ENCODE results near the gene PRSS50. TPM values are rescaled to one million over a fixed set of nuclear protein-coding genes. Genes with fewer than 3 reads are reported as not detected.

PRSS50 gene
- total and polyA plus RNA-seq, 2 donors (not counting 3 experiments of a cell fraction or from before 2014, with no cell fraction given): not detected

DNA sequence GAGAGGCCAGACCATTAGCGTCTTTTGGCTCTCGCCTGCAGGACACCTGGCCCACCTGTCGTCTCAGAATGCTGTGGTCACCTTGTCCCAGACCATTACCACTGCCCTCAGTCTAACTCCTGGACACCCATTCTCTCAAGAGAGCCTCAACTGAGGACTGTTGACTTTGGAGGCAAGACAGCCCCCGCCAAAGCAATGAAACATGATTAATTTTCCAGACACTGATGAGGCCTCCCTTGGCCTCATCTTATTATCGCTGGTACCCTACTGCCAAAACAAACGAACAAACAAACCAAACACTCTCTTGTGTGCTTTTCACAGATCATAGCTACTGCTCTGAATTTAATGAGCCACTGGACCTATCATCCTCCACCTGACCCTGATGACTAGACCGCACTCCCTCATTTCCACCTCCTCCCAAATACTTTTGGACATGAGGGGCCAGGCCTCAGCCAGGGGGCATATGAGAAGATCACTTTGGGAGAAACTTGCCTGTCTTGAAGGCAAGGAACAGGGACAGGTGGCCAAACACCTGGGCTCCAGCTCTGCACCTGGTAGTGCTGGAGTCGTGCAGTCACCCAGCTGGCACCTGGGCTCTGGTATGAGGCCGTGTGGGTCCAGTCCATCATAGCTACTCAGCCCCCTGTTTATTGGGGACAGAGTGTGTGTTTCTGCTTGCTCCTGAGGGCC is 51.8 kb downstream of the PRSS50 start:
- no peak overlapping the region for H3K4me2 ChIP-seq (ENCODE audit: insufficient read depth, low read length)
- no peak overlapping the region for H3K4me3 ChIP-seq (replicated peaks in 1 of 3; ENCODE audit: insufficient read depth in 1 of 3, low read depth in 1 of 3, low read length in 3 of 3)
- no peaks in the 10 kb centered on the region for H3K9me1 ChIP-seq (replicated peaks; ENCODE audit: control insufficient read depth, extremely low read depth, insufficient read depth, low read length)
- no peaks in the 10 kb centered on the region for H3K27me3 ChIP-seq (ENCODE audit: control insufficient read depth in 2 of 2, insufficient read depth in 2 of 2, low read length in 2 of 2)
- H3K4me1 ChIP-seq (ENCODE audit: control insufficient read depth, extremely low read depth, insufficient read depth, low read length): no peaks in the 10 kb centered on the region
- H4K20me1 ChIP-seq (replicated peaks; ENCODE audit: control insufficient read depth, extremely low read depth, insufficient read depth, low read length): no peaks in the 10 kb centered on the region
- H3K27ac ChIP-seq (ENCODE audit: insufficient read depth, low read depth, low read length): no peak overlapping the region
- FAIRE-seq (no peak), DNase-seq (ENCODE audit: low read depth, low spot score) (no peak)
- dilution Hi-C loops (cut with MboI; ENCODE audit: extremely low pct_ligation_motif_present, low sequenced_read_pairs): no loop called here
- intact Hi-C loops (cut with micrococcal nuclease): no loop called here
- CTCF ChIA-PET: no interaction called here
- TF ChIP-seq JUN (IDR thresholded peaks at IDR 0.05; ENCODE audit: borderline replicate concordance, insufficient read depth, insufficient read length, low read depth) (no peak), MYC (IDR thresholded peaks at IDR 0.05; ENCODE audit: low read depth, low read length) (no peak), POLR2AphosphoS5 (IDR thresholded peaks at IDR 0.05; ENCODE audit: insufficient read depth, low read depth, low read length) (no peak), CTCF (IDR thresholded peaks at IDR 0.05; ENCODE audit: extremely low read depth in 1 of 2, insufficient read depth in 1 of 2, low read depth in 1 of 2, low read length in 2 of 2) (no peak), GATA2 (IDR thresholded peaks at IDR 0.05; ENCODE audit: insufficient read depth, insufficient read length, low read depth, low read length) (no peak), EZH2 (IDR thresholded peaks at IDR 0.05; ENCODE audit: borderline replicate concordance, low read depth, low read length, severe bottlenecking) (no peak), POLR2A (IDR thresholded peaks at IDR 0.05; ENCODE audit: low read depth, low read length) (no peak), FOS (IDR thresholded peaks at IDR 0.05; ENCODE audit: borderline replicate concordance, insufficient read depth, low read length) (no peak)
- TF ChIP-seq, protein P1, sequence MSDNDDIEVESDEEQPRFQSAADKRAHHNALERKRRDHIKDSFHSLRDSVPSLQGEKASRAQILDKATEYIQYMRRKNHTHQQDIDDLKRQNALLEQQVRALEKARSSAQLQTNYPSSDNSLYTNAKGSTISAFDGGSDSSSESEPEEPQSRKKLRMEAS (IDR thresholded peaks at IDR 0.05; ENCODE audit: insufficient read depth, insufficient read length): no peak
- no peaks in the 10 kb centered on the region for H3K79me2 ChIP-seq (ENCODE audit: control insufficient read depth, insufficient read depth, low read length)
- BruUV-seq (replicated peaks): no TSS peak
- no peaks in the 10 kb centered on the region for H3K9me3 ChIP-seq (replicated peaks; ENCODE audit: control insufficient read depth, insufficient read depth, low read length)
- POLR2A ChIA-PET: no interaction called here
- no peaks in the 10 kb centered on the region for H3K36me3 ChIP-seq (ENCODE audit: control insufficient read depth in 2 of 2, extremely low read depth in 1 of 2, insufficient read depth in 2 of 2, low read length in 2 of 2)
- no peak overlapping the region for H2AFZ ChIP-seq (ENCODE audit: low read depth, low read length)
- no peak overlapping the region for H3K9ac ChIP-seq (replicated peaks; ENCODE audit: extremely low read depth, insufficient read depth, low read length)

All from endothelial cell of umbilical vein (primary cell).